GM19467 (cell line): ENCODE data around the gene ERMARD.

Experiments
- ATAC-seq: cut with Tn5 transposase; IDR thresholded peaks from one replicate; pipeline ENCODE4 v1.9.1; 2021; ENCODE audit warnings: mild to moderate bottlenecking, moderate library complexity; ENCODE audit not compliant: unreplicated experiment

Gene ERMARD

GRCh38 chr6:169751242-169752073, at the start of gene ERMARD, which contains the start of gene DYNLT2:
Gene ERMARD (plus strand): TSS chr6:169751622. CDS start chr6:169751658, 36 bp downstream.
Gene DYNLT2 (minus strand): TSS chr6:169751572. CDS start chr6:169751458, 114 bp downstream.
- ATAC-seq: peak; percentile 94

GRCh38 chr6:169701954-169702839, 49.2 kb upstream of the ERMARD start, which contains the start of the genes C6orf120 and WDR27:
Gene C6orf120 (plus strand): TSS chr6:169702126. CDS start chr6:169702460, 334 bp downstream.
Gene WDR27 (minus strand): TSS chr6:169702029. CDS start chr6:169689005, 13,024 bp downstream.
- ATAC-seq: peak; percentile 96

GRCh38 chr6:169702840-169703246, 48.6 kb upstream of the ERMARD start:
- ATAC-seq: peak; percentile 3

- no peak for ATAC-seq
These were observed 43.6 kb upstream of the ERMARD start for GRCh38 chr6:169707772-169708171.

- no peak for ATAC-seq
These were observed 42.1 kb upstream of the ERMARD start for GRCh38 chr6:169709293-169709692.

- no peak for ATAC-seq
These were observed 41.4 kb upstream of the ERMARD start for GRCh38 chr6:169710009-169710408.

- ATAC-seq: no peak
These were observed 37.2 kb upstream of the ERMARD start for GRCh38 chr6:169714178-169714577.

GRCh38 chr6:169714595-169714994, 36.8 kb upstream of the ERMARD start:
- no peak for ATAC-seq

- no peak for ATAC-seq
These were observed 32.3 kb upstream of the ERMARD start for GRCh38 chr6:169719117-169719516.

GRCh38 chr6:169720207-169720855, 31.1 kb upstream of the ERMARD start:
- no peak for ATAC-seq

- peak; percentile 20 for ATAC-seq
These were observed 28.8 kb upstream of the ERMARD start for GRCh38 chr6:169722362-169723199.

- ATAC-seq: peak; percentile 35
These were observed 28.1 kb upstream of the ERMARD start for GRCh38 chr6:169723200-169723909.

- peak; percentile 29 for ATAC-seq
These were observed 27.4 kb upstream of the ERMARD start for GRCh38 chr6:169723991-169724493.

GRCh38 chr6:169724494-169725124, 26.8 kb upstream of the ERMARD start, which contains the start of gene PHF10:
Gene PHF10 (minus strand): TSS chr6:169724500. CDS start chr6:169723931, 569 bp downstream.
- ATAC-seq: peak; percentile 32

GRCh38 chr6:169725125-169726048, 26.0 kb upstream of the ERMARD start:
- peak; percentile 17 for ATAC-seq

GRCh38 chr6:169726049-169726400, 25.4 kb upstream of the ERMARD start:
- no peak for ATAC-seq

GRCh38 chr6:169726963-169727362, 24.5 kb upstream of the ERMARD start:
- no peak for ATAC-seq
